ENCODE results near the gene ACAD8.

DNA sequence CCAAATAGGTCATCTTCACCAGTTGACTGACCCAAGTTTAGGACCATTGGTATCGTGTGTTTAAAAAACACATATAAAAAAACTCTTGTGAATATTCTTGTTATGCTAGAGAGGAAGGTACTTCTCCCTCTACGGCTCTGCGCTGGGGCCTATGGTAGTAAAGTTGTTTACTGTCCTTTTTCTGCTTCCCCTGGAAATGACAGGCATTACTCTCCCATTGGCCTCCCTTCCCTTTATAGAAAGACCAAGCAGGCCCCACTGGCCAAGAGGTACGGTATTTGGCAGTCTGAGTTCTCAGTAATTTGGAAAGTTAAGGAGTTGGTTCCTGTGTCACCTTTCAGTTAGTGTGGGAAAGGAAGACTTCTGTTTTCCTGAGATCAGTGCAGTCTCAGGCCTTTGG lies 6.7 kb upstream of the ACAD8 start:
- TF ChIP-seq, protein P1, sequence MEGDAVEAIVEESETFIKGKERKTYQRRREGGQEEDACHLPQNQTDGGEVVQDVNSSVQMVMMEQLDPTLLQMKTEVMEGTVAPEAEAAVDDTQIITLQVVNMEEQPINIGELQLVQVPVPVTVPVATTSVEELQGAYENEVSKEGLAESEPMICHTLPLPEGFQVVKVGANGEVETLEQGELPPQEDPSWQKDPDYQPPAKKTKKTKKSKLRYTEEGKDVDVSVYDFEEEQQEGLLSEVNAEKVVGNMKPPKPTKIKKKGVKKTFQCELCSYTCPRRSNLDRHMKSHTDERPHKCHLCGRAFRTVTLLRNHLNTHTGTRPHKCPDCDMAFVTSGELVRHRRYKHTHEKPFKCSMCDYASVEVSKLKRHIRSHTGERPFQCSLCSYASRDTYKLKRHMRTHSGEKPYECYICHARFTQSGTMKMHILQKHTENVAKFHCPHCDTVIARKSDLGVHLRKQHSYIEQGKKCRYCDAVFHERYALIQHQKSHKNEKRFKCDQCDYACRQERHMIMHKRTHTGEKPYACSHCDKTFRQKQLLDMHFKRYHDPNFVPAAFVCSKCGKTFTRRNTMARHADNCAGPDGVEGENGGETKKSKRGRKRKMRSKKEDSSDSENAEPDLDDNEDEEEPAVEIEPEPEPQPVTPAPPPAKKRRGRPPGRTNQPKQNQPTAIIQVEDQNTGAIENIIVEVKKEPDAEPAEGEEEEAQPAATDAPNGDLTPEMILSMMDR (IDR thresholded peaks at IDR 0.05; ENCODE audit: control extremely low read depth in 1 of 3, insufficient read depth in 1 of 3, low read depth in 1 of 3, low read length in 3 of 3): no peak
- TF ChIP-seq, protein P2, sequence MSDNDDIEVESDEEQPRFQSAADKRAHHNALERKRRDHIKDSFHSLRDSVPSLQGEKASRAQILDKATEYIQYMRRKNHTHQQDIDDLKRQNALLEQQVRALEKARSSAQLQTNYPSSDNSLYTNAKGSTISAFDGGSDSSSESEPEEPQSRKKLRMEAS (IDR thresholded peaks at IDR 0.05): no peak
- TF ChIP-seq POLR2A (IDR thresholded peaks at IDR 0.05; ENCODE audit: control extremely low read depth in 1 of 2, low read depth in 2 of 2, low read length in 2 of 2) (no peak), TAF7 (optimal IDR thresholded peaks at IDR 0.05; ENCODE audit: borderline replicate concordance, low read depth, low read length) (no peak), YY1 (IDR thresholded peaks at IDR 0.05; ENCODE audit: low read depth, low read length) (no peak), KDM1A (IDR thresholded peaks at IDR 0.05; ENCODE audit: borderline replicate concordance, low read length) (no peak), POLR2AphosphoS5 (IDR thresholded peaks at IDR 0.05; ENCODE audit: low read depth, low read length) (no peak), TEAD4 (IDR thresholded peaks at IDR 0.05; ENCODE audit: low read depth, low read length) (no peak), JUN (IDR thresholded peaks at IDR 0.05; ENCODE audit: low read depth, low read length) (no peak), RBBP5 (IDR thresholded peaks at IDR 0.05; ENCODE audit: borderline replicate concordance, low read depth, low read length) (no peak), BACH1 (IDR thresholded peaks at IDR 0.05; ENCODE audit: low read length) (no peak), SIN3A (conservative IDR thresholded peaks at IDR 0.05 in 1 of 2, IDR thresholded peaks at IDR 0.05 in 1 of 2; ENCODE audit: low read depth in 1 of 2, low read length in 2 of 2) (no peak), HDAC6 (IDR thresholded peaks at IDR 0.05; ENCODE audit: low read depth, low read length) (no peak)
- TF ChIP-seq, protein P3, sequence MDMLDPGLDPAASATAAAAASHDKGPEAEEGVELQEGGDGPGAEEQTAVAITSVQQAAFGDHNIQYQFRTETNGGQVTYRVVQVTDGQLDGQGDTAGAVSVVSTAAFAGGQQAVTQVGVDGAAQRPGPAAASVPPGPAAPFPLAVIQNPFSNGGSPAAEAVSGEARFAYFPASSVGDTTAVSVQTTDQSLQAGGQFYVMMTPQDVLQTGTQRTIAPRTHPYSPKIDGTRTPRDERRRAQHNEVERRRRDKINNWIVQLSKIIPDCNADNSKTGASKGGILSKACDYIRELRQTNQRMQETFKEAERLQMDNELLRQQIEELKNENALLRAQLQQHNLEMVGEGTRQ (IDR thresholded peaks at IDR 0.05; ENCODE audit: low read length): no peak

Measured in H1 (cell line).